Measurements from ENCODE around the gene PDE4D.

GRCh38 chr5:59058969-59059687 lies 834.4 kb downstream of the PDE4D start:
- TF ChIP-seq CTCF (IDR thresholded peaks at IDR 0.05; ENCODE audit: insufficient read depth, low read depth, low read length) (no peak), EZH2 (IDR thresholded peaks at IDR 0.05; ENCODE audit: insufficient read depth, low read length) (no peak)

All from astrocyte (in vitro differentiated cells and primary cell).